B cell (primary cell): ENCODE data around the gene PDE4B. TPM values are rescaled to one million over a fixed set of nuclear protein-coding genes. Genes with fewer than 3 reads are reported as not detected.

Experiments
- ATAC-seq: fragments of 200-7000 bp; cut with Tn5 transposase; one replicate; pipeline ENCODE4 v1.10.0; 2021; ENCODE audit warnings: low read depth, mild to moderate bottlenecking, moderate number of reproducible peaks, moderate library complexity
- CTCF ChIA-PET: fragments of 350-600 bp; sonication (Branson Sonifier 250); formaldehyde crosslinking; loops from one replicate; lab custom pipeline; 2021; ENCODE audit warnings: antibody characterized with exemption, inconsistent platforms; lab: Charles Lee
- POLR2A ChIA-PET: fragments of 350-600 bp; sonication (Branson Sonifier 250); formaldehyde crosslinking; loops from one replicate; lab custom pipeline; 2021; ENCODE audit warnings: antibody characterized with exemption; lab: Charles Lee
- DNase-seq: peaks from one replicate; pipeline ENCODE4 v3.0.0; 2013
- H2AFZ ChIP-seq: 2 replicates; pipeline ENCODE4 v1.6.1; 2012; ENCODE audit warnings: mild to moderate bottlenecking, low read depth, low read length; ENCODE audit not compliant: insufficient read depth, poor library complexity, severe bottlenecking
- H3K27ac ChIP-seq, 2 donors: 1 replicate in 1 of 2; 2 replicates in 1 of 2; pipeline ENCODE4 v1.5.1; 2012 to 2013; ENCODE audit warnings: low read length in 2 of 2, mild to moderate bottlenecking in 2 of 2, moderate library complexity in 1 of 2
- H3K27me3 ChIP-seq, 4 experiments: fragments of 200-600 bp in 1 of 4; sonication (generic) in 1 of 4; replicated peaks in 1 of 4; 1 replicate in 2 of 4; 2 replicates in 2 of 4; pipeline versions ENCODE4 v1.6.1 to v1.7.0; 2013 to 2016; ENCODE audit warnings: low read length in 3 of 4, mild to moderate bottlenecking in 2 of 4, mixed read lengths in 1 of 4, moderate library complexity in 1 of 4; ENCODE audit not compliant: insufficient read depth in 4 of 4, control insufficient read depth in 3 of 4; ENCODE audit errors: control extremely low read depth in 1 of 4
- H3K36me3 ChIP-seq, 2 experiments: replicated peaks in 1 of 2; 1 replicate in 1 of 2; 2 replicates in 1 of 2; pipeline versions ENCODE4 v1.6.1 to v1.7.1; 2013; ENCODE audit warnings: low read length in 1 of 2; ENCODE audit not compliant: insufficient read depth in 2 of 2, control insufficient read depth in 1 of 2; ENCODE audit errors: control extremely low read depth in 1 of 2, extremely low read depth in 1 of 2
- H3K4me1 ChIP-seq, 2 donors: fragments of 200-600 bp in 1 of 2; sonication (generic) in 1 of 2; 1 replicate in 1 of 2; 2 replicates in 1 of 2; pipeline versions ENCODE4 v1.5.1 to v1.6.1; 2013 to 2017; ENCODE audit warnings: low read length in 2 of 2; ENCODE audit not compliant: control insufficient read depth in 2 of 2, insufficient read depth in 2 of 2
- H3K4me2 ChIP-seq: replicated peaks from 2 replicates; pipeline ENCODE3; 2012; ENCODE audit warnings: mild to moderate bottlenecking, low read depth, low read length; ENCODE audit not compliant: poor library complexity, severe bottlenecking
- H3K4me3 ChIP-seq, 5 experiments: fragments of 200-600 bp in 1 of 5; sonication (generic) in 1 of 5; 1 replicate in 3 of 5; 2 replicates in 2 of 5; pipeline versions ENCODE4 v1.5.1 to v1.7.0; 2011 to 2016; ENCODE audit warnings: low read length in 4 of 5, mild to moderate bottlenecking in 4 of 5, low read depth in 2 of 5, control low read depth in 1 of 5, moderate library complexity in 1 of 5; ENCODE audit not compliant: insufficient read depth in 1 of 5; ENCODE audit errors: control extremely low read depth in 1 of 5, extremely low read depth in 1 of 5
- H3K79me2 ChIP-seq: fragments of 200-600 bp; sonication (generic); one replicate; pipeline ENCODE4 v1.6.0; 2016; ENCODE audit warnings: low read length; ENCODE audit not compliant: control insufficient read depth, insufficient read depth
- H3K9ac ChIP-seq: fragments of 200-600 bp; sonication (generic); 2 replicates; pipeline ENCODE4 v1.6.1; 2017; ENCODE audit warnings: mild to moderate bottlenecking, low read length, moderate library complexity
- H3K9me3 ChIP-seq, 3 donors: one replicate each; pipeline versions ENCODE4 v1.6.1 to v1.7.1; 2013; ENCODE audit warnings: low read length in 2 of 3; ENCODE audit not compliant: control insufficient read depth in 2 of 3, insufficient read depth in 1 of 3; ENCODE audit errors: control extremely low read depth in 1 of 3
- H4K20me1 ChIP-seq: 2 replicates; pipeline ENCODE4 v1.6.0; 2012; ENCODE audit warnings: mild to moderate bottlenecking, low read length; ENCODE audit not compliant: insufficient read depth, control insufficient read depth, poor library complexity, severe bottlenecking
- H3K27ac Mint-ChIP-seq: one replicate; pipeline ENCODE4 v1.8.0; 2021; ENCODE audit warnings: mixed read lengths
- H3K27me3 Mint-ChIP-seq: one replicate; pipeline ENCODE4 v1.8.0; 2021; ENCODE audit warnings: mixed read lengths
- H3K4me1 Mint-ChIP-seq: one replicate; pipeline ENCODE4 v1.8.0; 2021; ENCODE audit warnings: mixed read lengths
- H3K4me3 Mint-ChIP-seq: one replicate; pipeline ENCODE4 v1.8.0; 2021; ENCODE audit warnings: mixed read lengths
- H3K9me3 Mint-ChIP-seq: one replicate; pipeline ENCODE4 v1.8.0; 2022; ENCODE audit warnings: mixed read lengths; ENCODE audit not compliant: insufficient read depth
- CTCF ChIP-seq: fragments of 200-600 bp; IDR thresholded peaks from one replicate; pipeline ENCODE4 v1.8.0; 2022; ENCODE audit warnings: antibody characterized with exemption, mild to moderate bottlenecking
- EZH2 ChIP-seq: IDR thresholded peaks from 2 replicates; pipeline ENCODE4 v1.6.1; 2012; ENCODE audit warnings: borderline replicate concordance, low read depth, mild to moderate bottlenecking, moderate library complexity, low read length; ENCODE audit not compliant: insufficient read depth, poor library complexity, severe bottlenecking
- WGBS: methylation state at CpG from one replicate; pipeline ENCODE4 v1.1.5; 2013; ENCODE audit warnings: missing lambda C conversion rate; ENCODE audit not compliant: insufficient coverage; 5-methylcytosine and 5-hydroxymethylcytosine counted together
- intact Hi-C: fragments of 100-400 bp; cut with micrococcal nuclease; formaldehyde crosslinking; loops from one replicate; pipeline ENCODE4 v1.10.0; 2022
- polyA plus RNA-seq: library from polyadenylated mRNA; depleted of rRNA; stranded (reverse); fragments of >200 nt; gene quantifications from 2 replicates; pipeline ENCODE4 v1.2.3, GENCODE V29; 2012
- total RNA-seq, 2 donors: library from RNA; stranded (reverse); fragments of 120-200 nt in 1 of 2; gene quantifications; 1 replicate in 1 of 2; 2 replicates in 1 of 2; pipeline versions ENCODE4 v1.2.3 to v1.2.4, GENCODE V29; 2013 to 2022

Gene PDE4B
- total and polyA plus RNA-seq, 2 donors (not counting 1 experiment from before 2014, with no cell fraction given), result 63.7 to 242 TPM

GRCh38 chr1:66396212-66396890 lies 603.7 kb downstream of the PDE4B start:
- peak overlapping the region; percentile 53 for H3K27ac Mint-ChIP-seq
- Histone ChIP-seq H3K4me3 (no peak overlapping the region), H3K4me2 (peak overlapping the region; percentile 52), H3K9ac (no peak overlapping the region), H3K79me2 (no peaks in the 10 kb centered on the region), H3K4me1 (peaks cover 43 to 52% of the 10 kb centered on the region in 2 donors), H3K36me3 (no peaks in the 10 kb centered on the region), H3K9me3 (no peaks in the 10 kb centered on the region), H3K27me3 (no peaks in the 10 kb centered on the region), H4K20me1 (no peaks in the 10 kb centered on the region), H3K27ac (peak overlapping the region in 1 of 2 donors; percentile 15), H2AFZ (no peak overlapping the region)
- DNase-seq, result no peak
- H3K4me1 Mint-ChIP-seq, result peaks cover 72% of the 10 kb centered on the region
- CTCF ChIA-PET, result interaction anchor here (1.3 to 3.7 kb wide), 8 partner anchors 13 to 64 kb away, joined by 3 to 21 read pairs (median 6); no protein-coding TSS in a partner anchor
- POLR2A ChIA-PET, result interaction anchor here (0.9 to 1.4 kb wide), 4 partner anchors 10 to 27 kb away, joined by 3 to 7 read pairs (median 4); no protein-coding TSS in a partner anchor
- intact Hi-C loops, result no loop called here
- peak; percentile 34 for ATAC-seq
- H3K27me3 Mint-ChIP-seq, result no peaks in the 10 kb centered on the region
- no peak for TF ChIP-seq EZH2
- WGBS, result 77% methylated on average over 5 of the region's 7 CpGs
- H3K4me3 Mint-ChIP-seq, result peak overlapping the region; percentile 46
- no peaks in the 10 kb centered on the region for H3K9me3 Mint-ChIP-seq

GRCh38 chr1:66397192-66397591 lies 604.5 kb downstream of the PDE4B start:
- no peaks in the 10 kb centered on the region for H3K27me3 ChIP-seq
- peak overlapping the region in 1 of 2 donors; percentile 15 for H3K27ac ChIP-seq
- no peak overlapping the region for H2AFZ ChIP-seq
- Mint-ChIP-seq H3K9me3 (no peaks in the 10 kb centered on the region), H3K4me1 (peaks cover 80% of the 10 kb centered on the region), H3K4me3 (peak overlapping the region; percentile 61), H3K27me3 (no peaks in the 10 kb centered on the region), H3K27ac (peak overlapping the region; percentile 70)
- no peaks in the 10 kb centered on the region for H3K36me3 ChIP-seq
- no peaks in the 10 kb centered on the region for H4K20me1 ChIP-seq
- H3K4me1 ChIP-seq, result peaks cover 52 to 60% of the 10 kb centered on the region in 2 donors
- peak overlapping the region; percentile 52 for H3K4me2 ChIP-seq
- peak; percentile 72 for DNase-seq
- TF ChIP-seq EZH2, result no peak
- TF ChIP-seq CTCF, result no peak
- ATAC-seq, result peak; percentile 26
- H3K9me3 ChIP-seq, result no peaks in the 10 kb centered on the region
- no peaks in the 10 kb centered on the region for H3K79me2 ChIP-seq
- intact Hi-C loops, result loop anchor here (1.0 kb wide), 2 partner anchors 11 to 17 kb away; no protein-coding TSS in a partner anchor
- CTCF ChIA-PET, result interaction anchor here (1.5 to 3.7 kb wide), 4 partner anchors 13 to 49 kb away, joined by 3 to 21 read pairs (median 16); no protein-coding TSS in a partner anchor
- WGBS, result no CpG with 5 or more reads among the region's 1 CpG
- POLR2A ChIA-PET, result interaction anchor here (1.4 kb wide), 1 partner anchor 11 kb away, joined by 4 read pairs; no protein-coding TSS in a partner anchor
- H3K9ac ChIP-seq, result peak overlapping the region; percentile 26
- no peak overlapping the region for H3K4me3 ChIP-seq
